Measurements from ENCODE around the gene DPYD. TPM values are rescaled to one million over a fixed set of nuclear protein-coding genes. Genes with fewer than 3 reads are reported as not detected.
A peak's percentile ranks its signal among the peaks of the same experiment; 100 is the strongest.

DPYD gene
- total RNA-seq, 2 experiments from 2014 or later, result 9.8 to 11.1 TPM

DNA sequence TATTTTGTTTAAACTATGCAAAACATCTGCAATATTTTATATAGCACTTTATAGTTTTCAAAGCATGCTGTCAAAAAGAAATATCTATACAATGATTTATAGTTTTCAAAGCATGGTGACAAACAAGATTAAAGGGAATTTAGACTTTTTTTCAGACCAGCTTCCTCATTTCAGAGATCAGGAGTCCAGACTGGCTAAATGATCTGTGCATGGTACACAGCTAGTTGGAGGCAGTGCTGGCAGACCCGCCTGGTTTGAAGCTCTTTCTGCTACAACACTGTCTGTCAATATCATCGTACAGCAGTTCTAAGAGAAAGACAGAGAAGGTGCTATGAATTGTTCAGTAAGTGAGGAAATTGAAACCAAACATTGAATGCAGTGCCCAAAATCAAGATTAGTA is 720.2 kb downstream of the DPYD start:
- intact Hi-C loops (cut with micrococcal nuclease), result no loop called here
- DNase-seq, result no peak

DNA sequence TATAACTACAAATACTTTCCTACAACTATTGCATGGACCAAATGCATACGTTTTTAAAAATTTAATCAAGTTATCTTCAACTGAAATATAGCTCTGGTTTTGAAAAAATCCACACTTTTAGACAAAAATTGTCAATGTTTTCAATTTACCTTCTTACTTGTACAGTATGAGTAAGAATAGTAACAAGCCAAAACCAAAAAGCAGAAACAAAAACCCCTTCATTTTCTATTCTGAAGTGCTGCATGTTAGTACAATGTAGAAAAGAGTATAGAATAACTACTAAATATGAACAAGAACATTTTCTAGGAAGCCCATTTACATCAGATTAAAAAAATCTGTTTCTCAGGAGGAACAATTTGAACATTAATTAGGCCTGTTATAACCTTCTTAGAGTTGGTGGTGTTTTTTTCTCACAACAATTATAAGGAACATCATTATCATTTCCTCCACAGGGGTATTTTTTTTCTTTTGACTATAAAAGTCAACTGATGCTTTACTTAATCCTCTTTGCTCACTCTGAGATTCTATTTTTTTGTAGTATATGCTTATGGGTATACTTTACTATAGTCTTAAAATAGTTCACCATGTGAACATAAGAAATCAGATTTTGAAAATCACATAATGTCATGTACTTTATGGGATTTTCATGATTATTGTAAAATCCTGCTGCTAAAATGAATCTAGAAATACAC is 723.9 kb downstream of the DPYD start:
- no peaks in the 10 kb centered on the region for H3K4me1 Mint-ChIP-seq (ENCODE audit: low read depth)
- H3K27me3 Mint-ChIP-seq (ENCODE audit: low read depth), result no peaks in the 10 kb centered on the region
- H3K9me3 Mint-ChIP-seq, result no peaks in the 10 kb centered on the region
- H3K36me3 Mint-ChIP-seq (ENCODE audit: low read depth), result peaks cover 14% of the 10 kb centered on the region
- CTCF ChIA-PET, result no interaction called here
- no peak overlapping the region for H3K27ac Mint-ChIP-seq
- no peak for DNase-seq
- no peak overlapping the region for H3K4me3 Mint-ChIP-seq
- intact Hi-C loops (cut with micrococcal nuclease), result no loop called here

More for the DNA sequence above, 720.2 kb downstream of the DPYD start:
- no peaks in the 10 kb centered on the region for H3K9me3 Mint-ChIP-seq
- no peaks in the 10 kb centered on the region for H3K27me3 Mint-ChIP-seq (ENCODE audit: low read depth)
- H3K36me3 Mint-ChIP-seq (ENCODE audit: low read depth), result no peaks in the 10 kb centered on the region
- H3K4me3 Mint-ChIP-seq, result no peak overlapping the region
- H3K4me1 Mint-ChIP-seq (ENCODE audit: low read depth), result no peaks in the 10 kb centered on the region
- no peak overlapping the region for H3K27ac Mint-ChIP-seq
- CTCF ChIA-PET, result no interaction called here

DNA sequence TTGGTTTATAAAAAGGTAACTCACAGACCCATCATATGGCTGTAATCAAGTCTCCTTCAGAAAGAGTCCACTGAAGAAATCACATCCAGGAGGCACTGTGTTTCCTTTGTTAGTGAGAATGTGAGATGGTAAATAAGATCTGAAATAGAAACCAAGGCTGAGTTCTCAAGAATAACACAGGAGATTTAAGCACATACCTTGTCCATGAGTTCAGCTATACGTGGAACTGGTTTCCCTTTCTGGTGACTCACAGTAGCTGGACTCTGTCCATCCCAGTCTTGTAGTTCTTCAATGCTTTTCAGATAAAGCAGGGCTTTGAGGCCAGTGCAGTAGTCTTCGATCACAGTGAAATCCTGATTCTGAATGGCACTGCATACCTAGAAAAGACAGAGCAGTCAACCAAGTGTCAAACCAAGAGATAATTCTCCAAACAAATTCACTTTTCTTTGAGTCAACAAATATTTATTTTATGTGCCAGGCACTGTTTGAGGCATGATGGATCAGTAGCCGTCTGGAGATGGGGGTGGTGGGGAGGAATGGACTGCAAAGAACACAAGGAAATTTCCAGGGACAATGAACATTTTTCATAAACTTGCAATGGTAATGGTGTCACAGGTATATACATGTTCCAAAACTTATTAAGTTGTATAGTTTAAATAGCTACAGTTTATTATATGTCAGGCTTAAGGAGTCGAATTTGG is 727.8 kb downstream of the DPYD start:
- CTCF ChIA-PET, result no interaction called here
- peaks cover 25% of the 10 kb centered on the region for H3K36me3 Mint-ChIP-seq (ENCODE audit: low read depth)
- no peak overlapping the region for H3K4me3 Mint-ChIP-seq
- H3K4me1 Mint-ChIP-seq (ENCODE audit: low read depth), result no peaks in the 10 kb centered on the region
- no peaks in the 10 kb centered on the region for H3K27me3 Mint-ChIP-seq (ENCODE audit: low read depth)
- intact Hi-C loops (cut with micrococcal nuclease), result no loop called here
- no peak for DNase-seq
- no peak overlapping the region for H3K27ac Mint-ChIP-seq
- H3K9me3 Mint-ChIP-seq, result no peaks in the 10 kb centered on the region

DNA sequence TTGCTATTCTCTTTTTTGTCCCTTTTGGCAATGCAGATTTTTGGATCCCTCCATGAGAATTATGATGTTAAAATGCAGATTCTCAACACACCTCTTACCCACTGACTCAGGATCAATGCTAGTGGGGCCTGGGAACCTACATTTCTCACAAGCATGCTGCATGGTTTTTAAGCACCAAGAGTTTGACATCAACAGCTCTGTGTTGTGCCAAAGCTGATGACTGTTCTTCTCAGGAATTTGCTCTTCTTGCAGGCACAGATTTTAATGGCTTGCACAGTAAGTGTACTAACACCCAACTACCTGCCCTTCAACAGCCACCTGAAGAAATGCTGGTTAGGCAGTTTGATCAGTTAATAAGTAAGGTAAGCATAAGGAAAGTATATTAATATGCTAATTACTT is 730.5 kb downstream of the DPYD start:
- H3K4me1 Mint-ChIP-seq (ENCODE audit: low read depth), result no peaks in the 10 kb centered on the region
- CTCF ChIA-PET, result interaction anchor here (1.4 kb wide), 1 partner anchor 9 kb away, joined by 4 read pairs; no protein-coding TSS in a partner anchor
- H3K36me3 Mint-ChIP-seq (ENCODE audit: low read depth), result peaks cover 30% of the 10 kb centered on the region
- no peak for DNase-seq
- intact Hi-C loops (cut with micrococcal nuclease), result no loop called here
- H3K27ac Mint-ChIP-seq, result no peak overlapping the region
- H3K27me3 Mint-ChIP-seq (ENCODE audit: low read depth), result no peaks in the 10 kb centered on the region
- H3K9me3 Mint-ChIP-seq, result no peaks in the 10 kb centered on the region
- no peak overlapping the region for H3K4me3 Mint-ChIP-seq

DNA sequence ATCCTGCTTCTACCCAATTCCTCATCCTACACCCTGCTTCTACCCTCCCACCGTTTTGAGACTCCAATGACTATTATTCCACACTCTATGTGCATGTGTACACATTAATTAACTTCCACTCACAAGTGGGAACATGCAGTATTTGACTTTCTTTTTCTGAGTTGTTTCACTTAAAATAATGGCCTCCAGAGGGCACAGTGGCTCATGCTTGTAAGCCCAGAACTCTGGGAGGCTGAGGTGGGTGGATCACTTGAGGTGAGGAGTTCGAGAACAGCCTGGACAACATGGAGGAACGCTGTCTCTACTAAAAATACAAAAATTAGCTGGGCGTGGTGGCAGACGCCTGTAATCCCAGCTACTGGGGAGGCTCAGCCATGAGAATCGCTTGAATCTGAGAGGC is 734.5 kb downstream of the DPYD start:
- peak; percentile 6 for DNase-seq
- Mint-ChIP-seq H3K9me3 (no peaks in the 10 kb centered on the region), H3K27ac (no peak overlapping the region), H3K36me3 (ENCODE audit: low read depth) (peaks cover 15% of the 10 kb centered on the region), H3K27me3 (ENCODE audit: low read depth) (no peaks in the 10 kb centered on the region), H3K4me1 (ENCODE audit: low read depth) (no peaks in the 10 kb centered on the region), H3K4me3 (no peak overlapping the region)
- intact Hi-C loops (cut with micrococcal nuclease), result loop anchor here (1.0 to 5.0 kb wide), 2 partner anchors 636 to 866 kb away; no protein-coding TSS in a partner anchor
- CTCF ChIA-PET, result interaction anchor here (1.0 kb wide), 1 partner anchor 480 kb away, joined by 4 read pairs; no protein-coding TSS in a partner anchor

DNA sequence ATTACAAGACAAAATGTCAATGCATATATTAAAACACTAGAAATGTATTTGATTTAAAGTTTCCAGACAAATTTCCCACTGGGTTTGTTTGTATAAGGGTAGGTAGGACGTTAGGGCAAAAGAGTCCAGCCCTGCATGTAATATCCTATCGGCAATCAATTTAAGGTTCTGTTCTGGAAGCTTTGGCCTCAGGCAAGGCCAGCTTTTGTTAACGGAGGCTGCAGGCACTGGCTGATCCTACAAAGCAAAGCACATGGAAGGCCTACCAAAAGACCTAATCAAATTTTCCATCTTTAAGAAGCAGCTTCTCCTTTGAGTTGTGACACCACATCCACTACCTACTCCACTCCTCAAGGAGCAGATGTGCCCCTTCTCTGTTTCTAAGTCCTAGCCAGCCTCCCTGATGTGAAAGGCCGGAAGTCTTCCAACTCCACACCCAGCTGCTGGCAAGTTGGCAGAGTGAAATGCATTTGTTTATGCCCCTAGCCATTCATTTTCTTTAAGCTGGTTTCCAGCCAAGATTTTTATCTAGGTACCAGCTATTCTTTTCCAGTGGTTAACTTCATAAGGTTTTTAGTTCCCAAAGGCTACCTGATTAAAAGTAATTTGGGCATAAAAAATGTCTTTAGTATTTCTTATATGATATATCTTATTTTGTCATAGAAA is 746.7 kb downstream of the DPYD start:
- Mint-ChIP-seq H3K9me3 (no peaks in the 10 kb centered on the region), H3K4me3 (no peak overlapping the region), H3K27me3 (ENCODE audit: low read depth) (no peaks in the 10 kb centered on the region), H3K27ac (no peak overlapping the region), H3K4me1 (ENCODE audit: low read depth) (no peaks in the 10 kb centered on the region), H3K36me3 (ENCODE audit: low read depth) (peaks cover 8% of the 10 kb centered on the region)
- DNase-seq, result no peak
- intact Hi-C loops (cut with micrococcal nuclease), result no loop called here
- CTCF ChIA-PET, result no interaction called here

DNA sequence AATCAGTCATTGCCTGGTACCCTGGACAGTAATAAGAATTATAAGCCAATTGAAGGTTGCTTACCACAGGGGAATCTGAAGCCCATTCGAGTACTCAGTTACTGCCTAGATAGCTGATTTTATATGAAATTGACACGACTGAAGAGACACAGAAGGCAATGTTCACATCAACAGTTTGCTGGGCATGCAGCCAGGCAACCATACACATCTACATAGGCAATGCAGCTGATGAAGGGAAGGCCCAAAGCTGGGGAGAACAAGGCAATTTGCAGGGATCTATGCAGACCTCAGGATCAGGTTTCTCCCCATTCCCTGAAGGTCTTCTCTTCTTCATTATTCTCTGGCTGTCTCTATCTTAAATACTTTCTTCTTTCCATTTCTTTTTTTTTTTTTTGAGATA is 750.5 kb downstream of the DPYD start:
- H3K9me3 Mint-ChIP-seq, result peaks cover 2% of the 10 kb centered on the region
- no peak overlapping the region for H3K4me3 Mint-ChIP-seq
- no peaks in the 10 kb centered on the region for H3K4me1 Mint-ChIP-seq (ENCODE audit: low read depth)
- no peaks in the 10 kb centered on the region for H3K27me3 Mint-ChIP-seq (ENCODE audit: low read depth)
- no peak overlapping the region for H3K27ac Mint-ChIP-seq
- peaks cover 17% of the 10 kb centered on the region for H3K36me3 Mint-ChIP-seq (ENCODE audit: low read depth)
- CTCF ChIA-PET, result no interaction called here
- intact Hi-C loops (cut with micrococcal nuclease), result no loop called here
- no peak for DNase-seq

DNA sequence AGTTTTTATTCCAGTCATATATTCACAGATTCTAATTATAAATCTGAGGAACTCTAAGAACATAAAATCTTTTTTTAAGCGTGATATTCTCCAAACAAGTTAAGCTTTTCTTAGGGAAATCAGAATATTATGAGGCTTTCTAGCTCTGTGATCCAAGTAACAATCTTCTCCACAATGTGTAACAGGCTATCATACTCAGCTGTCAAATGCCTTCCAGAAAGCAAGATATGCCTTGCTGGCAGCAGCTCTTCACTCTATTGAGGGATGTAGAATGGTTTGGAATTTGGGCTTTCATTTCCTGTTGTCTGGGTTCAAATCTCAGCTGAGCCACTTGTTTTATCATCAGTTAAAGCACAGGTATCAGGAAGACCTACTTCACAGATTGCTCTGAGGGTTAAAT is 752.8 kb downstream of the DPYD start:
- peaks cover 17% of the 10 kb centered on the region for H3K9me3 Mint-ChIP-seq
- H3K4me3 Mint-ChIP-seq, result no peak overlapping the region
- H3K36me3 Mint-ChIP-seq (ENCODE audit: low read depth), result peaks cover 30% of the 10 kb centered on the region
- H3K27me3 Mint-ChIP-seq (ENCODE audit: low read depth), result no peaks in the 10 kb centered on the region
- CTCF ChIA-PET, result no interaction called here
- DNase-seq, result no peak
- no peaks in the 10 kb centered on the region for H3K4me1 Mint-ChIP-seq (ENCODE audit: low read depth)
- H3K27ac Mint-ChIP-seq, result no peak overlapping the region
- intact Hi-C loops (cut with micrococcal nuclease), result no loop called here

DNA sequence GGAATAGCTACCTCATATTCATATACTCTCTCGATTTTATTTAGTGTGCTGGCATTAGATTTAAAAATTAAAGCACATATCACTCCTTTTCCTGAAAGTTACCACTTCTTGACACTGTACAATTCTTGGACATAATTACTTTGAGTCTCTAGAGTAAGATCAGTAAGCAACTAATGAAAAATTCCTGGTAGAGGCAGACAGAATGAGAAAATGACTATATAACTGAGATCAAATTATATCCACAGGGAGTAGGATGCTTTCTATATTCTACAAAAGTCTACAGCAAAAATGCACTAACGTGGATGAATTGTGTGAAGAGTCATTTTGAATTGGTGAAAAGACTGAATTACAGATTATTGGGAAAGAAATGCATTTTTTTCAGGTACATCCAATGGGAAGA is 753.6 kb downstream of the DPYD start:
- H3K36me3 Mint-ChIP-seq (ENCODE audit: low read depth), result peaks cover 29% of the 10 kb centered on the region
- CTCF ChIA-PET, result no interaction called here
- intact Hi-C loops (cut with micrococcal nuclease), result no loop called here
- no peaks in the 10 kb centered on the region for H3K4me1 Mint-ChIP-seq (ENCODE audit: low read depth)
- no peaks in the 10 kb centered on the region for H3K27me3 Mint-ChIP-seq (ENCODE audit: low read depth)
- DNase-seq, result no peak
- no peak overlapping the region for H3K4me3 Mint-ChIP-seq
- H3K27ac Mint-ChIP-seq, result no peak overlapping the region
- peaks cover 17% of the 10 kb centered on the region for H3K9me3 Mint-ChIP-seq

DNA sequence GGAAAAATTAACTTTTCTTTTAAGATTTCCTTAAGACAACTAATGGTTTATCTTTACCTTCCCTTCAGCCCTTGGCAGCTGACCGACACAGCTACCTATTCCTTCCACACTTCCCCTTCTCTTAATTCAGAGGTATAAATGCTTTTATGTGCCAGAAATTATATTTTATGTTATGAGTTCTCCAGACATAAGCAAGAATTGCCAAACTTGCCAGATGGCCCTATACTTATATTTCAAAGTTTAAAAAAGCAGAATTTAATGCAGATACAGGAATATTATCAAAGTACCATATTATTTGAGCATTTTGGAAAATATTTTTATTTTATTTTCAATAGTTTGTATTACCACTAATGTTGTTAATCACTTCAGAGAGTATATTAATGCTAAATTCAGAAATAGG is 754.2 kb downstream of the DPYD start:
- Mint-ChIP-seq H3K9me3 (peaks cover 17% of the 10 kb centered on the region), H3K27ac (no peak overlapping the region), H3K4me3 (no peak overlapping the region), H3K27me3 (ENCODE audit: low read depth) (no peaks in the 10 kb centered on the region), H3K4me1 (ENCODE audit: low read depth) (no peaks in the 10 kb centered on the region), H3K36me3 (ENCODE audit: low read depth) (peaks cover 29% of the 10 kb centered on the region)
- intact Hi-C loops (cut with micrococcal nuclease), result no loop called here
- CTCF ChIA-PET, result no interaction called here
- DNase-seq, result no peak

DNA sequence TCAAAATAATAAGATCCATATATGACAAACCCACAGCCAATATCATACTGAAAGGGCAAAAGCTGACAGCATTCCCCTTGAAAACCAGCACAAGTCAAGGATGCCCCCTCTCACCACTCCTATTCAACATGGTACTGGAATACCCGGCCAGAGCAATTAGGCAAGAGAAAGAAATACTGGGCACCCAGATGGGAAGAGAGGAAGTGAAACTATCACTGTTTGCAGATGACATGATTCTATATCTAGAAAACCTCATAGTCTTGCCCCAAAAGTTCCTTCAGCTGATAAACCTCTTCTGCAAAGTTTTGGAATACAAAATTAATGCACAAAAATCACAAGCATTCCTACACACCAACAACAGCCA is 756.6 kb downstream of the DPYD start:
- H3K4me3 Mint-ChIP-seq, result no peak overlapping the region
- no peak overlapping the region for H3K27ac Mint-ChIP-seq
- no peaks in the 10 kb centered on the region for H3K27me3 Mint-ChIP-seq (ENCODE audit: low read depth)
- H3K9me3 Mint-ChIP-seq, result peaks cover 17% of the 10 kb centered on the region
- no peaks in the 10 kb centered on the region for H3K4me1 Mint-ChIP-seq (ENCODE audit: low read depth)
- DNase-seq, result no peak
- H3K36me3 Mint-ChIP-seq (ENCODE audit: low read depth), result peaks cover 26% of the 10 kb centered on the region
- CTCF ChIA-PET, result no interaction called here
- intact Hi-C loops (cut with micrococcal nuclease), result no loop called here

DNA sequence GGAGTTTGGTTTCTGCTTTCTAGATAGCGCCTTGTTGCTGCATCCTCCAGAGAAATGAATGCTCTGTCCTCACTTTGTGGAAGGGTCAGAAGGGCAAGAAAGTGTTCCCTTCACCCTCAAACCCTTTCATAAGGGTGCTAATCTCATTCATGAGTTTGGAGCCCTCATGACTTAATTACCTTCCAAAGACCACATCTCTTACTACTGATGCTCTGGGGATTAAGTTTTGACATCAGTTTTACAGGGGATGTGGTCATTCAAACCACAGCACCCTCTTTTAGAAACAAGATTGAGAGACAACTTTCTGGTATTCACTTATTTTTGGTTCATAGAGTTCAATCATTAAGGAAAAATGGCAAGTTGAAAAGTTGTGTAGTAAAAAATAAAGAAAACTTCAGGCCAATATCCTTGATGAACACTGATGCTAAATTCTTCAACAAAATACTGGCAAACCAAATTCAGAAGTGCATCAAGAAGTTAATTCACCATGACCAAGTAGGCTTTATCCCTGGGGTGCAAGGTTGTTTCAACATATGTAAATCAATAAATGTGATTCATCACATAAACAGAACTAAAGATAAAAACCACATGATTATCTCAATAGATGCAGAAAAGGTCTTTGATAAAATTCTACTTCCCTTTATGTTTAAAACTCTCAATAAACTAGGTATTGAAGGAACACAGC is 757.1 kb downstream of the DPYD start:
- Mint-ChIP-seq H3K27me3 (ENCODE audit: low read depth) (no peaks in the 10 kb centered on the region), H3K4me1 (ENCODE audit: low read depth) (no peaks in the 10 kb centered on the region), H3K36me3 (ENCODE audit: low read depth) (peaks cover 26% of the 10 kb centered on the region), H3K27ac (no peak overlapping the region), H3K4me3 (no peak overlapping the region), H3K9me3 (peaks cover 17% of the 10 kb centered on the region)
- CTCF ChIA-PET, result no interaction called here
- no peak for DNase-seq
- intact Hi-C loops (cut with micrococcal nuclease), result no loop called here

All from activated naive CD4-positive, alpha-beta T cell treated with anti-CD3 and anti-CD28 coated beads for 36 hours (primary cell).